Stimulated activated CD4-positive, alpha-beta T cell treated with anti-CD3 and anti-CD28 coated beads, Interleukin-2, amount 100 ng/mL, for 24 hours (primary cell): Measurements from ENCODE around the gene PAH.
"Not testable (repeated sequence)": the region's sequence is repeated elsewhere in the genome, so short reads cannot be mapped to it uniquely, and the experiment has no call there.

Experiments
- DNase-seq, 2 donors: peaks; one replicate each; pipeline ENCODE4 v3.0.0-alpha.2; 2020

PAH gene

GRCh38 chr12:102888511-102888910, 28.5 kb downstream of the PAH start:
- no peak for DNase-seq

GRCh38 chr12:102885043-102885932, 31.8 kb downstream of the PAH start:
- DNase-seq, result no peak

GRCh38 chr12:102883204-102883799, 33.7 kb downstream of the PAH start:
- DNase-seq, result peak; percentile 39 to 59

GRCh38 chr12:102880783-102881182, 36.3 kb downstream of the PAH start:
- no peak for DNase-seq

- DNase-seq, result peak in 1 of 2 donors; percentile 19
These were observed 37.8 kb downstream of the PAH start for GRCh38 chr12:102879144-102879763.

GRCh38 chr12:102876883-102877282, 40.2 kb downstream of the PAH start:
- DNase-seq, result peak in 1 of 2 donors; percentile 4

- no peak for DNase-seq
These were observed 42.2 kb downstream of the PAH start for GRCh38 chr12:102874819-102875218.

GRCh38 chr12:102873077-102873476, 44.0 kb downstream of the PAH start:
- no peak for DNase-seq

- DNase-seq, result no peak
These were observed 46.0 kb downstream of the PAH start for GRCh38 chr12:102871014-102871413.

- DNase-seq, result no peak
These were observed 47.5 kb downstream of the PAH start for GRCh38 chr12:102869571-102869970.

GRCh38 chr12:102865821-102866615, 51.0 kb downstream of the PAH start:
- no peak for DNase-seq

- no peak for DNase-seq
These were observed 54.6 kb downstream of the PAH start for GRCh38 chr12:102862486-102862885.

- DNase-seq, result no peak
These were observed 65.8 kb downstream of the PAH start for GRCh38 chr12:102851246-102851645.

- no peak for DNase-seq
These were observed 67.2 kb downstream of the PAH start for GRCh38 chr12:102849722-102850447.

GRCh38 chr12:102848832-102849231, 68.2 kb downstream of the PAH start:
- DNase-seq, result no peak

GRCh38 chr12:102847131-102847530, 69.9 kb downstream of the PAH start:
- DNase-seq, result no peak

- no peak for DNase-seq
These were observed 83.2 kb downstream of the PAH start for GRCh38 chr12:102833687-102834441.

- not testable (repeated sequence) for DNase-seq
These were observed 84.2 kb downstream of the PAH start for GRCh38 chr12:102832826-102833225.

GRCh38 chr12:102824218-102824835, 92.7 kb downstream of the PAH start:
- peak in 1 of 2 donors; percentile 6 for DNase-seq

- no peak for DNase-seq
These were observed 95.9 kb downstream of the PAH start for GRCh38 chr12:102821149-102821548.

- DNase-seq, result no peak
These were observed 100.1 kb downstream of the PAH start for GRCh38 chr12:102816816-102817434.
